Astrocyte of the spinal cord (primary cell): ENCODE measurements around the gene KIF9.
"Not testable (repeated sequence)": the region's sequence is repeated elsewhere in the genome, so short reads cannot be mapped to it uniquely, and the experiment has no call there.

ENCODE experiments used
- DNase-seq: peaks from one replicate; pipeline ENCODE4 v3.0.0; 2011; ENCODE audit warnings: low read depth, low spot score
- H3K4me3 ChIP-seq: 2 replicates; pipeline ENCODE4 v1.5.1; 2011; ENCODE audit warnings: low read depth, mild to moderate bottlenecking, low read length, moderate library complexity
- CTCF ChIP-seq: IDR thresholded peaks from 2 replicates; pipeline ENCODE4 v1.5.1; 2012; ENCODE audit warnings: low read depth, mild to moderate bottlenecking, low read length, inconsistent platforms
- in situ Hi-C: cut with HindIII; loops from 2 replicates; pipeline ENCODE4 v1.10.0; 2017; ENCODE audit warnings: low sequenced_read_pairs

KIF9 gene

GRCh38 chr3:47194994-47195393 is 87.6 kb downstream of the KIF9 start:
- in situ Hi-C loops, result no loop called here
- TF ChIP-seq CTCF, result no peak
- no peak for DNase-seq
- no peak overlapping the region for H3K4me3 ChIP-seq

DNA sequence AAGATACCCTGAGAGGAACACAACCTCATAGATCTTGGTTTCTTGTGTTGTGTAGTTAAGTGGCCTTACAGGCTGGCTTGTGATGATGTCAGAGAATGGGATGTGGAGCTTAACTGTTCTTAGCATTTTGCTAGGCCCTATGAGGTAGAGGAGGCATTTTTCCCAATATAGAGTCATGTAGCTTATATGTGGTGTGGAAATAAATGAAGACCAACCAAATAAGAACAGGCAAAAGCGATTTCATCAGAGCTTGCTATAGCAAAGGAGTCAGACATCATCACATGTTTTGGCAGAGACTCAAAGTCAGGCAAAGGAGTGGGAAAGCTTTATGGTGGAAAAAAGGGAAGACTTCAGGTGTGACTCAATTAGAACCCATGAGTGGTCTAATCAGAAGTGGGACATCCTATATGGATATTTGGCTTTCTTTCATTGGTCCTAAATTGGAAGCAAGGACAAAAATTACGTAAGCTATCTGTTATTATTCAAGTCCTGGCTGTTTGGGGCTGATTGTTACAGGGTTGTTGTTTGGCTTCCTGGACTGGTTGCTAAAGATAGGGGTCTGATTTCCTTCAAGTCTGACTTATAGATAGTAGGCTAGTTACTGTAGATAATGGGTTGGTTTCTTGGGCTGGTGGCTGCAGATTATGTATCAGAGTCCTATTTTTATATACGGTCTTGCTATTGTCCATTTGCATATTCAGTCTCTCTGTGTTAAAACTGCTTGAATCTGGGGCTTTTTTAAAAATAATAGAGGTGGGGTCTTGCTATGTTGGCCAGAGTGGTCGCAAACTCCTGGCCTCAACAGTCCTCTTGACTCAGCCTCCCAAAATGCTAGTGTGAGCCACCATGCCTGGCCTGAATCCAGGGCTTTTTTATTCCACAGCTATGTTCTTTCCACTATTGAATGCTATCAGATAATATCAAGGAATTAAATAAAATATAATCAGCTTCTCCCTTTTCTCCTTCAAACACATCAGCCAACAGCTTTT is 88.4 kb downstream of the KIF9 start:
- in situ Hi-C loops, result no loop called here
- TF ChIP-seq CTCF, result no peak
- DNase-seq, result no peak
- no peak overlapping the region for H3K4me3 ChIP-seq

- TF ChIP-seq CTCF, result no peak
- in situ Hi-C loops, result no loop called here
- no peak overlapping the region for H3K4me3 ChIP-seq
- DNase-seq, result no peak
Observed at GRCh38 chr3:47186285-47186684, 96.3 kb downstream of the KIF9 start.

GRCh38 chr3:47181685-47182084 is 100.9 kb downstream of the KIF9 start:
- H3K4me3 ChIP-seq, in situ Hi-C loops, DNase-seq: not testable (repeated sequence)

DNA sequence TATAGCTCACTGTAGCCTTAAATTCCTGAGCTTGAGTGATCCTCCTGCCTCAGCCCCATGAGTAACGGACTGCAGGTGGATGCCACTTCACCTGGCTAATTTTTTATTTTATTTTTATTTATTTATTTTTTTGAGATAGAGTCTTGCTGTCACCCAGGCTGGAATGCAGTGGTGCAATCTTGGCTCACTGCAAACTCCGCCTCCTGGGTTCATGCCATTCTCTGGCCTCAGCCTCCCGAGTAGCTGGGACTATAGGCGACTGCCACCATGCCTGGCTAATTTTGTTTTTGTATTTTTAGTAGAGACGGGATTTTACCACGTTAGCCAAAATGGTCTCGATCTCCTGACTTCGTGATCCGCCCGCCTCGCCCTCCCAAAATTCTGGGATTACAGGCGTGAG is 102.6 kb downstream of the KIF9 start:
- H3K4me3 ChIP-seq, DNase-seq, in situ Hi-C loops: not testable (repeated sequence)
